ENCODE measurements around the gene CLSTN3.

GRCh38 chr12:7145671-7146070 lies 15.5 kb downstream of the CLSTN3 start:
- TF ChIP-seq CTCF (IDR thresholded peaks at IDR 0.05) (no peak), POLR2A (IDR thresholded peaks at IDR 0.05) (no peak)
